ENCODE measurements around the gene ZCCHC8.

- TF ChIP-seq EP300 (conservative IDR thresholded peaks at IDR 0.05; ENCODE audit: poor library complexity, severe bottlenecking) (no peak), CTCF (IDR thresholded peaks at IDR 0.05; ENCODE audit: poor library complexity, severe bottlenecking) (no peak), POLR2AphosphoS5 (IDR thresholded peaks at IDR 0.05) (peak; percentile 13), TAF1 (IDR thresholded peaks at IDR 0.05; ENCODE audit: low read depth) (no peak), EZH2 (IDR thresholded peaks at IDR 0.05; ENCODE audit: borderline replicate concordance, insufficient read depth, low read length, poor library complexity, severe bottlenecking) (no peak)
Measured at GRCh38 chr12:122422730-122423257, 77.9 kb downstream of the ZCCHC8 start.
